Measurements from ENCODE around the gene PAGR1.

DNA sequence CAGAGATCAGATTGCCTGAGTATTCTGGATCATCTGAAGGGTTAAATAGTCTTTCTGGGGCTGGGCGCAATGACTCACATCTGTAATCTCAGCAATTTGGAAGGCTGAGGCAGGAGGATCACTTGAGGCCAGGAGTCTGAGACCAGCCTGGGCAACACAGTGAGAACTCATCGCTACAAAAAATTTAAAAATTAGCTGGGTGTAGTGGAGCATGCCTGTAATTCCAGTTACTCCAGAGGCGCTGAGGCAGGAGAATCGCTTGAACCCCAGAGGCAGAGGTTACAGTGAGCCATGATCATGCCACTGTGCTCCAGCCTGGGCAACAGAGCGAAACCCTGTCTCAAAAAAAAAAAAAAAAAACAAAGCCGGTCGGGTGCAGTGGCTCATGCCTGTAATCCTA is 20.0 kb downstream of the PAGR1 start:
- no peak for TF ChIP-seq EZH2 (IDR thresholded peaks at IDR 0.05)
- TF ChIP-seq, protein P1, sequence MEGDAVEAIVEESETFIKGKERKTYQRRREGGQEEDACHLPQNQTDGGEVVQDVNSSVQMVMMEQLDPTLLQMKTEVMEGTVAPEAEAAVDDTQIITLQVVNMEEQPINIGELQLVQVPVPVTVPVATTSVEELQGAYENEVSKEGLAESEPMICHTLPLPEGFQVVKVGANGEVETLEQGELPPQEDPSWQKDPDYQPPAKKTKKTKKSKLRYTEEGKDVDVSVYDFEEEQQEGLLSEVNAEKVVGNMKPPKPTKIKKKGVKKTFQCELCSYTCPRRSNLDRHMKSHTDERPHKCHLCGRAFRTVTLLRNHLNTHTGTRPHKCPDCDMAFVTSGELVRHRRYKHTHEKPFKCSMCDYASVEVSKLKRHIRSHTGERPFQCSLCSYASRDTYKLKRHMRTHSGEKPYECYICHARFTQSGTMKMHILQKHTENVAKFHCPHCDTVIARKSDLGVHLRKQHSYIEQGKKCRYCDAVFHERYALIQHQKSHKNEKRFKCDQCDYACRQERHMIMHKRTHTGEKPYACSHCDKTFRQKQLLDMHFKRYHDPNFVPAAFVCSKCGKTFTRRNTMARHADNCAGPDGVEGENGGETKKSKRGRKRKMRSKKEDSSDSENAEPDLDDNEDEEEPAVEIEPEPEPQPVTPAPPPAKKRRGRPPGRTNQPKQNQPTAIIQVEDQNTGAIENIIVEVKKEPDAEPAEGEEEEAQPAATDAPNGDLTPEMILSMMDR (IDR thresholded peaks at IDR 0.05), result no peak
